AG09319 (cell line): ENCODE results near the gene PRPF18.

Experiments
- DNase-seq: peaks from one replicate; pipeline ENCODE4 v3.0.0-alpha.2; 2010; ENCODE audit warnings: low read depth; ENCODE audit errors: extremely low read depth
- TF ChIP-seq, protein P1 (sequence below): IDR thresholded peaks from 2 replicates; pipeline ENCODE4 v1.5.1; 2011; ENCODE audit warnings: low read depth, mild to moderate bottlenecking, inconsistent platforms, low read length, moderate library complexity

The PRPF18 gene

DNA sequence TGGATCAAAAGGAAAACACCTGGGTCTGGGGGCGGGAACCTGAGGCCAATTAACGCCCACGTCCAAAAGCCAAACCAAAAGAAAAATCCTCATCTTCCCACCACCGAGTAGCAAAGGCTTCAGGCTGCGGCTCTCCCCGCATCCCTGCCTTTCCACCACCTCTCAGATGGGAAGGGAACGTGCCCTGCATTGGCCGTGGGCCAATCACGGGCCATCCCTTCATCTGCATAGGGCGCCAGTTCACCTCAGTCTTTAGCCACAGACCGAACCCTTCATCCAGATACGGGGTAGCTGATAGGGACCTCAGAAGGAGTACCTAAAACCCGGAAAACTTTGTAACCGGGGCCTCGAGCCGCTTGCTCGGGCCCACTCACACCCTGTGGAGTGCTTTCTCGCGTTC is 626 bp downstream of the PRPF18 start:
- DNase-seq, result no peak
- TF ChIP-seq, protein P1, sequence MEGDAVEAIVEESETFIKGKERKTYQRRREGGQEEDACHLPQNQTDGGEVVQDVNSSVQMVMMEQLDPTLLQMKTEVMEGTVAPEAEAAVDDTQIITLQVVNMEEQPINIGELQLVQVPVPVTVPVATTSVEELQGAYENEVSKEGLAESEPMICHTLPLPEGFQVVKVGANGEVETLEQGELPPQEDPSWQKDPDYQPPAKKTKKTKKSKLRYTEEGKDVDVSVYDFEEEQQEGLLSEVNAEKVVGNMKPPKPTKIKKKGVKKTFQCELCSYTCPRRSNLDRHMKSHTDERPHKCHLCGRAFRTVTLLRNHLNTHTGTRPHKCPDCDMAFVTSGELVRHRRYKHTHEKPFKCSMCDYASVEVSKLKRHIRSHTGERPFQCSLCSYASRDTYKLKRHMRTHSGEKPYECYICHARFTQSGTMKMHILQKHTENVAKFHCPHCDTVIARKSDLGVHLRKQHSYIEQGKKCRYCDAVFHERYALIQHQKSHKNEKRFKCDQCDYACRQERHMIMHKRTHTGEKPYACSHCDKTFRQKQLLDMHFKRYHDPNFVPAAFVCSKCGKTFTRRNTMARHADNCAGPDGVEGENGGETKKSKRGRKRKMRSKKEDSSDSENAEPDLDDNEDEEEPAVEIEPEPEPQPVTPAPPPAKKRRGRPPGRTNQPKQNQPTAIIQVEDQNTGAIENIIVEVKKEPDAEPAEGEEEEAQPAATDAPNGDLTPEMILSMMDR, result no peak

DNA sequence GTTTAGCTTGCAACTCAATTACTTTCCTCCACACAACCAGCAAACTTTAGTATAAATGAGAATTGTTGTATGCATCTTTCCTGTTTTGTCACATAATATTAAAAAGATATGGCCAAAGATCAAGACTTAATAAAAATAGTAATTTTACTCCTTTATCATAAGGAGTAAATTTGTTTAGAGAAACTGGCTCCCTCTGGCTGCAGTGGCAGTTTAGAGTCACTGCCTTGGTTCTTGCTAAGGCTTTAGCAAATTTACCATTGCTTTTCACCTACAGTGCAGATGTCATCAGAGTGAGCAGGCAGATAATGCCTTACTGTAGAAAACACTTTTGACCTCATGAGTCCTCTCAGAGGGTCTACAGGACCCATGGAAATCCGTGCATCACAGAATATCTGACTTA is 2.6 kb downstream of the PRPF18 start:
- TF ChIP-seq, protein P1, result no peak
- DNase-seq, result no peak

DNA sequence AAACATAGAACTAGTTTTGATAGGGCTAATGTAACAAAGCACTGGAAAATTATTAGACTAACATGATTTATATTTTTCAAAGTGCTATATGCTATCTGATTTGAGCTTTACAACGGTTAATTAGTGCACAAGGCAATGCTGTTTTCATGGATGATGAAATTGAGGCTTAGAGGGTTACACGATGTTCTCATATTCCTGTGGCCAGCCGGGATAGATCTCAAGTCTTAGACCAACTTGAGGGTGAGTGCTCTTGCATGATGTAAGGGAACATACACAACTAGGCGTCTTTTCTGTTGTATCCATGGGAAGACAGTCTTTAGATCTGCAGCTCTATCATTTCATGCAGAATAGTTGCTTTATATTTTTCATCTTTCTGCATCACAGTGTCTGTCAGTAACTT is 4.1 kb downstream of the PRPF18 start:
- DNase-seq, result no peak
- TF ChIP-seq, protein P1, result no peak

DNA sequence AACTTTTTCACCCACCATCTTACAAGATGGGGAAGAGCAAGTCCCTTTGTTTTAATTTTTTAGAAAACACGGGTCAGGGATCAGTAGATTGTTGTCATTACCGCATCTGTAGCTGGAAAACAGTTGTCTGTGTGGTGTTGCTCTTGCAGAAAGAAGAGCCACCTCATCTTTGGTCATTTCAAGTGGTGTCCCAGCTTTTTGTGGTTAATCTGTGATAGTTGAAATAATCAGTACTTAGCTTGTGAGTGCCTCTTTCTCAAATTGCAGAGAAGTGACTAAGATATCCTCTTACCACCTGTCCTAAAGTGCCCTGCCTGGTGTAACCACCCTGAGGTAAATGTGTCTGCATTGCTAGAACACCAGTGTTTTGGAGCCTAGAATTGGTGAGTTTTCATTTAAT is 5.5 kb downstream of the PRPF18 start:
- TF ChIP-seq, protein P1, result no peak
- no peak for DNase-seq

DNA sequence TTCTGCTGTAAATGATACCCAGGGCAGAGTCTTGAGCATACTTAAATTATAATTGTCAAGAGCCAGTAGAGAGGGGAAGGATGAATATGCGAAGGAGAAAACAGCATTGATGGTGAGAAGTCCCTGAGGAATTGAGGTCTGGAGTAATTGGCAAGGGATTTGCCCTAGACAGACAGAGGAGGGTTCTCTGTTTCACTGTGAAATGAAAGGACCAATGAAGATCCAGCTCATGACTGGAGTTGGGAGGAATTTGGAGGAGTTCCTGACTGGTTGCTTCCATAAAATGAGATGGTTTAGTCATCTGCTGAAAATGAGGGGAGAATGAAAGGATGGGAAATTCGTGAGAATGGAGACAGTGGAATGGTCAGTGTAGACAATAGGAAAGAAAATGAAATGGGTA is 6.8 kb downstream of the PRPF18 start:
- DNase-seq, result no peak
- TF ChIP-seq, protein P1, result no peak

DNA sequence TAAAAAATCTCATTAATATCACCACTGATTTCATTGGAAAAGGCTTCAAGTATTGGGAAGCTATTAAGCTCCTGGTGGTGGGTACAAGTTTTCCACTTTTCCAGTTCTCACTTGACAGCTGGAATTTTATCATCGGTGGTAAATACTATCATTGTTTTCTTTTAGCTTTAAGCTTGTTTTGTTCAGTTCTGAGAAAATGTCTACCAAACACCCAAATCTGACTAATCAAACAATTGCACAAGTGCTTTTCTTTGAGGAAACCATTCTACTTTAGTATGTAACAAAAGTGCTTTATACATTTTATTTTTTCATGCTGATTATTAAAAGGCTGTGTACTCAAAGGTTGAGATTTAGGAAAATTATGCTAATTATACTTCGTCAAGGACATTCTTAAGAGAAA is 7.9 kb downstream of the PRPF18 start:
- TF ChIP-seq, protein P1, result no peak
- no peak for DNase-seq

DNA sequence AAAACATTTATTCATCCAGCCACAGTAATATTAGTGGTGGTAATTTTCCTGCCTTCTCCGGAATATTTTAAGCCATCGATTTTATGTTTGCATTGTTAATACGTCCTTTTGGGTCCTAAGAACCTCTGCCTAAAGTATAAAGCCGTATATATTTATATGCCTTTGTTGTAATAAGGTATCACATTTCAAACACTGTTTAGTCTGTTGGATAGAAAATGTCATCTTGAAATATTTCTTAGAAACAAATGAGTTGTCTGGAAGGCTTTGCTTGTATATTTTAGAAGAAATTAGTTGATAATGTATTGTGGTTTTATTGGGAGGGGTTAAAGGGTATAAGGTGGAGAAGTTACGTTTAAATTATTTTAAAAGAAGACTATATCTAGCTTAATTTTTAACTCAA is 11.1 kb downstream of the PRPF18 start:
- TF ChIP-seq, protein P1, result no peak
- DNase-seq, result no peak
